ENCODE results near the gene KRT73. TPM values are rescaled to one million over a fixed set of nuclear protein-coding genes. Genes with fewer than 3 reads are reported as not detected.

KRT73 gene
- total RNA-seq, 1 donor from 2014 or later = 0.77 TPM

GRCh38 chr12:52647601-52648000, 29.2 kb upstream of the KRT73 start:
- Mint-ChIP-seq H3K4me1 (ENCODE audit: unreplicated experiment) (peaks cover 14% of the 10 kb centered on the region), H3K4me3 (ENCODE audit: unreplicated experiment) (no peak overlapping the region), H3K27ac (ENCODE audit: unreplicated experiment) (no peak overlapping the region), H3K27me3 (ENCODE audit: unreplicated experiment) (no peaks in the 10 kb centered on the region), H3K36me3 (ENCODE audit: low read depth, unreplicated experiment) (no peaks in the 10 kb centered on the region), H3K9me3 (ENCODE audit: unreplicated experiment) (no peaks in the 10 kb centered on the region)
- no peak for DNase-seq (ENCODE audit: low spot score)
- TF ChIP-seq CTCF (IDR thresholded peaks at IDR 0.05; ENCODE audit: unreplicated experiment) = no peak

GRCh38 chr12:52646613-52647012, 28.3 kb upstream of the KRT73 start:
- no peak overlapping the region for H3K27ac Mint-ChIP-seq (ENCODE audit: unreplicated experiment)
- no peaks in the 10 kb centered on the region for H3K9me3 Mint-ChIP-seq (ENCODE audit: unreplicated experiment)
- H3K27me3 Mint-ChIP-seq (ENCODE audit: unreplicated experiment) = no peaks in the 10 kb centered on the region
- DNase-seq (ENCODE audit: low spot score) = no peak
- TF ChIP-seq CTCF (IDR thresholded peaks at IDR 0.05; ENCODE audit: unreplicated experiment) = no peak
- H3K36me3 Mint-ChIP-seq (ENCODE audit: low read depth, unreplicated experiment) = no peaks in the 10 kb centered on the region
- H3K4me3 Mint-ChIP-seq (ENCODE audit: unreplicated experiment) = no peak overlapping the region
- peaks cover 14% of the 10 kb centered on the region for H3K4me1 Mint-ChIP-seq (ENCODE audit: unreplicated experiment)

- Mint-ChIP-seq H3K9me3 (ENCODE audit: unreplicated experiment) (no peaks in the 10 kb centered on the region), H3K27ac (ENCODE audit: unreplicated experiment) (no peak overlapping the region), H3K36me3 (ENCODE audit: low read depth, unreplicated experiment) (no peaks in the 10 kb centered on the region), H3K4me3 (ENCODE audit: unreplicated experiment) (no peak overlapping the region), H3K4me1 (ENCODE audit: unreplicated experiment) (peaks cover 14% of the 10 kb centered on the region), H3K27me3 (ENCODE audit: unreplicated experiment) (no peaks in the 10 kb centered on the region)
- TF ChIP-seq CTCF (IDR thresholded peaks at IDR 0.05; ENCODE audit: unreplicated experiment) = no peak
- no peak for DNase-seq (ENCODE audit: low spot score)
Measured at GRCh38 chr12:52645982-52646381, 27.6 kb upstream of the KRT73 start.

GRCh38 chr12:52645120-52645761, 26.9 kb upstream of the KRT73 start:
- Mint-ChIP-seq H3K4me1 (ENCODE audit: unreplicated experiment) (peaks cover 10% of the 10 kb centered on the region), H3K27me3 (ENCODE audit: unreplicated experiment) (no peaks in the 10 kb centered on the region), H3K9me3 (ENCODE audit: unreplicated experiment) (no peaks in the 10 kb centered on the region), H3K36me3 (ENCODE audit: low read depth, unreplicated experiment) (no peaks in the 10 kb centered on the region), H3K27ac (ENCODE audit: unreplicated experiment) (no peak overlapping the region), H3K4me3 (ENCODE audit: unreplicated experiment) (no peak overlapping the region)
- no peak for TF ChIP-seq CTCF (IDR thresholded peaks at IDR 0.05; ENCODE audit: unreplicated experiment)
- no peak for DNase-seq (ENCODE audit: low spot score)

GRCh38 chr12:52644078-52644415, 25.7 kb upstream of the KRT73 start:
- Mint-ChIP-seq H3K27ac (ENCODE audit: unreplicated experiment) (no peak overlapping the region), H3K4me3 (ENCODE audit: unreplicated experiment) (no peak overlapping the region), H3K27me3 (ENCODE audit: unreplicated experiment) (no peaks in the 10 kb centered on the region), H3K36me3 (ENCODE audit: low read depth, unreplicated experiment) (no peaks in the 10 kb centered on the region), H3K4me1 (ENCODE audit: unreplicated experiment) (peaks cover 1% of the 10 kb centered on the region), H3K9me3 (ENCODE audit: unreplicated experiment) (no peaks in the 10 kb centered on the region)
- DNase-seq (ENCODE audit: low spot score) = no peak
- TF ChIP-seq CTCF (IDR thresholded peaks at IDR 0.05; ENCODE audit: unreplicated experiment) = no peak
